HEK293 (cell line): ENCODE data around the gene KCNMA1.

ENCODE experiments used
- CTCF ChIA-PET: fragments of 350-600 bp; formaldehyde crosslinking; extraction: SDS; loops from one replicate; lab custom pipeline; 2021; ENCODE audit warnings: antibody characterized with exemption; lab: Yijun Ruan, JAX
- POLR2A ChIA-PET: fragments of 300-600 bp; formaldehyde crosslinking; extraction: SDS; loops from one replicate; lab custom pipeline; 2020; ENCODE audit warnings: antibody characterized with exemption, inconsistent platforms; lab: Yijun Ruan, JAX
- H3K27ac ChIP-seq: fragments of 200-500 bp; sonication (Bioruptor generic); 2 replicates; pipeline ENCODE4 v1.5.1; 2014; ENCODE audit warnings: low read depth, low read length, control low read depth, inconsistent platforms; ENCODE audit errors: extremely low read depth
- H3K36me3 ChIP-seq, 2 experiments: fragments of 200-500 bp in 1 of 2; sonication (Bioruptor generic) in 1 of 2; 1 replicate in 1 of 2; 2 replicates in 1 of 2; pipeline ENCODE4 v1.5.1; 2014 to 2017; ENCODE audit warnings: inconsistent platforms in 2 of 2, low read length in 2 of 2; ENCODE audit not compliant: control insufficient read depth in 2 of 2, insufficient read depth in 1 of 2
- H3K4me1 ChIP-seq: fragments of 200-500 bp; sonication (Bioruptor generic); 2 replicates; pipeline ENCODE4 v1.5.1; 2014; ENCODE audit warnings: mild to moderate bottlenecking, low read length, inconsistent platforms; ENCODE audit not compliant: control insufficient read depth, insufficient read depth
- H3K4me3 ChIP-seq: 2 replicates; pipeline ENCODE4 v1.5.1; 2011; ENCODE audit warnings: low read depth, mild to moderate bottlenecking, control low read depth, low read length, moderate library complexity
- H3K9me3 ChIP-seq: fragments of 200-500 bp; sonication (Bioruptor generic); 2 replicates; pipeline ENCODE4 v1.5.1; 2014; ENCODE audit warnings: low read depth, low read length, inconsistent platforms; ENCODE audit not compliant: control insufficient read depth, insufficient read depth
- BCL11B ChIP-seq: fragments of 450-650 bp; formaldehyde crosslinking; IDR thresholded peaks from 2 replicates; pipeline ENCODE4 v1.5.1; 2016; ENCODE audit warnings: low read depth, missing biosample characterization, missing genetic modification characterization
- KLF10 ChIP-seq: fragments of 450-650 bp; IDR thresholded peaks from 2 replicates; pipeline ENCODE4 v1.5.1; 2018; ENCODE audit warnings: missing biosample characterization, mild to moderate bottlenecking, missing genetic modification characterization
- KLF17 ChIP-seq: fragments of 450-650 bp; formaldehyde crosslinking; IDR thresholded peaks from 2 replicates; pipeline ENCODE4 v1.5.1; 2016; ENCODE audit warnings: missing biosample characterization, missing genetic modification characterization
- SCRT2 ChIP-seq: fragments of 450-650 bp; formaldehyde crosslinking; IDR thresholded peaks from 2 replicates; pipeline ENCODE4 v1.5.1; 2016; ENCODE audit warnings: missing biosample characterization, missing genetic modification characterization
- SETDB1 ChIP-seq: IDR thresholded peaks from one replicate; pipeline ENCODE4 v1.6.1; 2017; ENCODE audit warnings: mild to moderate bottlenecking, low read length, moderate library complexity, mixed read lengths; ENCODE audit not compliant: insufficient read length
- TSHZ1 ChIP-seq: fragments of 450-650 bp; formaldehyde crosslinking; IDR thresholded peaks from 2 replicates; pipeline ENCODE4 v1.5.1; 2016; ENCODE audit warnings: missing biosample characterization, missing genetic modification characterization, borderline replicate concordance
- ZBTB21 ChIP-seq: fragments of 450-650 bp; formaldehyde crosslinking; IDR thresholded peaks from 2 replicates; pipeline ENCODE4 v1.5.1; 2017; ENCODE audit warnings: missing biosample characterization, missing genetic modification characterization
- ZNF121 ChIP-seq: fragments of 450-650 bp; formaldehyde crosslinking; IDR thresholded peaks from 2 replicates; pipeline ENCODE4 v1.5.1; 2016; ENCODE audit warnings: missing biosample characterization, missing genetic modification characterization
- ZNF138 ChIP-seq: fragments of 450-650 bp; formaldehyde crosslinking; IDR thresholded peaks from 2 replicates; pipeline ENCODE4 v1.5.1; 2016; ENCODE audit warnings: missing biosample characterization, missing genetic modification characterization, borderline replicate concordance
- ZNF184 ChIP-seq: fragments of 450-650 bp; IDR thresholded peaks from 2 replicates; pipeline ENCODE4 v1.5.1; 2018; ENCODE audit warnings: missing biosample characterization, mild to moderate bottlenecking, missing genetic modification characterization
- ZNF266 ChIP-seq: fragments of 450-650 bp; formaldehyde crosslinking; IDR thresholded peaks from 2 replicates; pipeline ENCODE4 v1.5.1; 2016; ENCODE audit warnings: missing biosample characterization, missing genetic modification characterization, low read depth
- ZNF280D ChIP-seq: fragments of 450-650 bp; formaldehyde crosslinking; IDR thresholded peaks from 2 replicates; pipeline ENCODE4 v1.5.1; 2016; ENCODE audit warnings: missing biosample characterization, missing genetic modification characterization
- ZNF292 ChIP-seq: fragments of 450-650 bp; formaldehyde crosslinking; IDR thresholded peaks from 2 replicates; pipeline ENCODE4 v1.5.1; 2016; ENCODE audit warnings: low read depth, missing biosample characterization, missing genetic modification characterization, borderline replicate concordance
- ZNF423 ChIP-seq: fragments of 450-650 bp; formaldehyde crosslinking; IDR thresholded peaks from 2 replicates; pipeline ENCODE4 v1.5.1; 2016; ENCODE audit warnings: missing biosample characterization, missing genetic modification characterization
- ZNF501 ChIP-seq: fragments of 450-650 bp; formaldehyde crosslinking; IDR thresholded peaks from 2 replicates; pipeline ENCODE4 v1.5.1; 2016; ENCODE audit warnings: missing biosample characterization, missing genetic modification characterization
- ZNF585B ChIP-seq: fragments of 450-650 bp; formaldehyde crosslinking; IDR thresholded peaks from 2 replicates; pipeline ENCODE4 v1.5.1; 2016; ENCODE audit warnings: missing biosample characterization, missing genetic modification characterization
- ZSCAN16 ChIP-seq: fragments of 450-650 bp; formaldehyde crosslinking; IDR thresholded peaks from 2 replicates; pipeline ENCODE4 v1.5.1; 2016; ENCODE audit warnings: missing biosample characterization, missing genetic modification characterization
- TF ChIP-seq, protein P1 (sequence below): fragments of 450-650 bp; IDR thresholded peaks from 2 replicates; pipeline ENCODE4 v1.5.1; 2018; ENCODE audit warnings: missing biosample characterization, mild to moderate bottlenecking, missing genetic modification characterization
- TF ChIP-seq, protein P2 (sequence below): fragments of 450-650 bp; formaldehyde crosslinking; IDR thresholded peaks from 2 replicates; pipeline ENCODE4 v1.5.1; 2017; ENCODE audit warnings: missing biosample characterization, missing genetic modification characterization

The KCNMA1 gene

GRCh38 chr10:77619964-77620703 lies 17.5 kb downstream of the KCNMA1 start:
- TF ChIP-seq ZNF585B (tag by site-specific recombination), result 0 out of 2 replicates have a peak, but pooled peaks have one; percentile 8
- TF ChIP-seq, protein P1, sequence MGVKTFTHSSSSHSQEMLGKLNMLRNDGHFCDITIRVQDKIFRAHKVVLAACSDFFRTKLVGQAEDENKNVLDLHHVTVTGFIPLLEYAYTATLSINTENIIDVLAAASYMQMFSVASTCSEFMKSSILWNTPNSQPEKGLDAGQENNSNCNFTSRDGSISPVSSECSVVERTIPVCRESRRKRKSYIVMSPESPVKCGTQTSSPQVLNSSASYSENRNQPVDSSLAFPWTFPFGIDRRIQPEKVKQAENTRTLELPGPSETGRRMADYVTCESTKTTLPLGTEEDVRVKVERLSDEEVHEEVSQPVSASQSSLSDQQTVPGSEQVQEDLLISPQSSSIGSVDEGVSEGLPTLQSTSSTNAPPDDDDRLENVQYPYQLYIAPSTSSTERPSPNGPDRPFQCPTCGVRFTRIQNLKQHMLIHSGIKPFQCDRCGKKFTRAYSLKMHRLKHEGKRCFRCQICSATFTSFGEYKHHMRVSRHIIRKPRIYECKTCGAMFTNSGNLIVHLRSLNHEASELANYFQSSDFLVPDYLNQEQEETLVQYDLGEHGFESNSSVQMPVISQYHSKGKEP, result no peak
- H3K9me3 ChIP-seq, result no peaks in the 10 kb centered on the region
- no peak overlapping the region for H3K27ac ChIP-seq
- ChIA-PET CTCF (interaction anchor here (0.6 kb wide), 1 partner anchor 18 kb away, joined by 3 read pairs; no protein-coding TSS in a partner anchor), POLR2A (no interaction called here)
- no peaks in the 10 kb centered on the region for H3K36me3 ChIP-seq
- H3K4me3 ChIP-seq, result no peak overlapping the region
- peaks cover 5% of the 10 kb centered on the region; the same call in 1 of the 2 replicates for H3K4me1 ChIP-seq

GRCh38 chr10:77618117-77618516 lies 19.5 kb downstream of the KCNMA1 start:
- Histone ChIP-seq H3K27ac (no peak overlapping the region), H3K4me3 (no peak overlapping the region), H3K4me1 (peaks cover 4% of the 10 kb centered on the region; the same call in 1 of the 2 replicates), H3K9me3 (no peaks in the 10 kb centered on the region), H3K36me3 (no peaks in the 10 kb centered on the region)
- CTCF ChIA-PET, result no interaction called here
- TF ChIP-seq ZNF138 (tag by site-specific recombination), result no peak
- no peak for TF ChIP-seq TSHZ1 (tag by site-specific recombination)
- peak; percentile 65; the same call in 1 of the 2 replicates for TF ChIP-seq SCRT2 (tag by site-specific recombination)
- TF ChIP-seq, protein P2, sequence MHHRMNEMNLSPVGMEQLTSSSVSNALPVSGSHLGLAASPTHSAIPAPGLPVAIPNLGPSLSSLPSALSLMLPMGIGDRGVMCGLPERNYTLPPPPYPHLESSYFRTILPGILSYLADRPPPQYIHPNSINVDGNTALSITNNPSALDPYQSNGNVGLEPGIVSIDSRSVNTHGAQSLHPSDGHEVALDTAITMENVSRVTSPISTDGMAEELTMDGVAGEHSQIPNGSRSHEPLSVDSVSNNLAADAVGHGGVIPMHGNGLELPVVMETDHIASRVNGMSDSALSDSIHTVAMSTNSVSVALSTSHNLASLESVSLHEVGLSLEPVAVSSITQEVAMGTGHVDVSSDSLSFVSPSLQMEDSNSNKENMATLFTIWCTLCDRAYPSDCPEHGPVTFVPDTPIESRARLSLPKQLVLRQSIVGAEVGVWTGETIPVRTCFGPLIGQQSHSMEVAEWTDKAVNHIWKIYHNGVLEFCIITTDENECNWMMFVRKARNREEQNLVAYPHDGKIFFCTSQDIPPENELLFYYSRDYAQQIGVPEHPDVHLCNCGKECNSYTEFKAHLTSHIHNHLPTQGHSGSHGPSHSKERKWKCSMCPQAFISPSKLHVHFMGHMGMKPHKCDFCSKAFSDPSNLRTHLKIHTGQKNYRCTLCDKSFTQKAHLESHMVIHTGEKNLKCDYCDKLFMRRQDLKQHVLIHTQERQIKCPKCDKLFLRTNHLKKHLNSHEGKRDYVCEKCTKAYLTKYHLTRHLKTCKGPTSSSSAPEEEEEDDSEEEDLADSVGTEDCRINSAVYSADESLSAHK, result no peak
- POLR2A ChIA-PET, result no interaction called here

- Histone ChIP-seq H3K27ac (no peak overlapping the region), H3K4me1 (no peaks in the 10 kb centered on the region), H3K36me3 (no peaks in the 10 kb centered on the region), H3K9me3 (no peaks in the 10 kb centered on the region), H3K4me3 (no peak overlapping the region)
- POLR2A ChIA-PET, result no interaction called here
- CTCF ChIA-PET, result no interaction called here
- TF ChIP-seq KLF10 (tag by site-specific recombination) (no peak), BCL11B (tag by site-specific recombination) (no peak), ZNF121 (tag by site-specific recombination) (no peak), SETDB1 (no peak), ZNF266 (tag by site-specific recombination) (no peak), ZNF280D (tag by site-specific recombination) (no peak), ZNF292 (tag by site-specific recombination) (no peak), ZNF501 (tag by site-specific recombination) (no peak), ZBTB21 (no peak), ZNF184 (tag by site-specific recombination) (no peak), ZNF423 (tag by site-specific recombination) (no peak), KLF17 (tag by site-specific recombination) (no peak), ZSCAN16 (tag by site-specific recombination) (no peak)
Observed at GRCh38 chr10:77616766-77617165, 20.8 kb downstream of the KCNMA1 start.
